Measurements from ENCODE around the gene CFHR5.
"Not testable (repeated sequence)": the region's sequence is repeated elsewhere in the genome, so short reads cannot be mapped to it uniquely, and the experiment has no call there.

The CFHR5 gene

DNA sequence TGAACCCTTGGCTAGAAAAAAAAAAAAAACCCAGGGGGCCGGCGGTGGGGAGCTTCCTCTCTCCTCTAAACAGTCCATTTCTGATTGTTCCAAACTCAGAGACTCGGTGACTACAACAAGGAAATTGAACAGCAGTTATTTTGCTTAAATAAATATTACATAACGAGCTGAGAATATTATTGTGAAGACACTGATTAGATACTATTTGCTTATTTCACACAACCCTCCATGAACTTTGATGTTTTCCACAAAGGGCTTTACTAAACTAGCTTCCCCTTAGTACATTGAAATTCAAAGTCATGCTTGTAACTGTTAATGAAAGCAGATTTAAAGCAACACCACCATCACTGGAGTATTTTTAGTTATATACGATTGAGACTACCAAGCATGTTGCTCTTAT lies at the start of gene CFHR5:
Gene CFHR5, plus strand, starts transcription at position 279 of the 400 bp plus-strand sequence. Its CDS starts 109 bp downstream, at position 388.
- no peak for DNase-seq

DNA sequence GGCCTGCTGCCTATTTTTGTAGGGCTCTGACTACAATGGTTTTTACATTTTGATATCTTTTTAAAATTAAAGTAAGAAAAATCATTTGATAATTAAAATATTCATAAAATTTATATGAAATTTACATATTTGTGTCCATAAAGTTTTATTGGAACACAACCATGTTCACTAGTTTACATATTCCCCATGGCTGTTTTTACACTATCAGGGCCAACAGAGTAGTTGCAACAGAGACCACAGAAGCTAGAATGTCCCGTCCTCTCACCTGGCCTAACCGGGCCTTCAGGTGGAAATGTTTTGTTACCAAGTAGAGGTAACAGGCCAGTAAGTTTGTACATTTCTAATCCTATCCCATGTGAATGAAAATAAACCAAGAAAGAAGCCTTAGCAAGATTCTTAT lies 44.5 kb upstream of the CFHR5 start:
- DNase-seq = not testable (repeated sequence)

DNA sequence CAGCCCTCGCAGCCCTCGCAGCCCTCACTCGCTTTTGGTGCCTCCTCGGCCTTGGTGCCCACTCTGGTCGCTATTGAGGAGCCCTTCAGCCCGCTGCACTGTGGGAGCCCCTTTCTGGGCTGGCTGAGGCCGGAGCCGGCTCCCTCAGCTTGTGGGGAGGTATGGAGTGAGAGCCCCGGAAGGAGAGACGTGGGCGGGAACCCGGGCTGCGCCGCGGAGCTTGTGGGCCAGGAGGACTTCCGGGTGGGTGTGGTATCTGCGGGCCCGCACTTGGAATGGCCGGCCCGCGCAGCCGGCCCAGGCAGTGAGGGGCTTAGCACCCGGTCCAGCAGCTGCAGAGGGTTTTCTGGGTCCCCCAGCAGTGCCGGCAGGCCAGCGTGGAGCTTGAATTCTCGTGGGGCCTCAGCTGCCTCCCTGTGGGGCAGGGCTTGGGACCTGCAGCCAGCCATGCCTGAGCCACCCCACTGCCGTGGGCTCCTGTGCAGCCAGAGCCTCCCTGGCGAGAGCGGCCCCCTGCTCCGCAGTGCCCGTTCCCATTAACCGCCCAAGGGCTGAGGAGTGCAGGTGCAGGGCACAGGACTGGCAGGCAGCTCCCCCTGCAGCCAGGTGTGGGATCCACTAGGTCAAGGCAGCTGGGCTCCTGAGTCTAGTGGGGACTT lies 43.7 kb upstream of the CFHR5 start:
- no peak for DNase-seq

DNA sequence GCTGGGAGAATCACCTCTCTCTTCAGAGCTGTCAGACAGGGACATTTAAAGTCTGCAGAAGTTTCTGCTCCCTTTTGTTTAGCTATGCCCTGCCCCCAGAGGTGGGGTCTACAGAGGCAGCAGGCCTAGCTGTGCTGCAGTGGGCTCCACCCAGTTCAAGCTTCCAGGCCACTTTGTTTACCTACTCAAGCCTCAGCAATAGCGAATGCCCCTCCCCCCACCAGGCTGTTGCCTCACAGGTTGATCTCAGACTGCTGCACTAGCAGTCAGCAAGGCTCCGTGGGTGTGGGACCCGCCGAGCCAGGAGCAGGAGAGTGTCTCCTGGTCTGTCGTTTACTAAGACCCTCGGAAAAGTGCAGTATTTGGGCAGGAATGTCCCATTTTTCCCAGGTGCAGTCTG lies 35.9 kb upstream of the CFHR5 start:
- DNase-seq = not testable (repeated sequence)

DNA sequence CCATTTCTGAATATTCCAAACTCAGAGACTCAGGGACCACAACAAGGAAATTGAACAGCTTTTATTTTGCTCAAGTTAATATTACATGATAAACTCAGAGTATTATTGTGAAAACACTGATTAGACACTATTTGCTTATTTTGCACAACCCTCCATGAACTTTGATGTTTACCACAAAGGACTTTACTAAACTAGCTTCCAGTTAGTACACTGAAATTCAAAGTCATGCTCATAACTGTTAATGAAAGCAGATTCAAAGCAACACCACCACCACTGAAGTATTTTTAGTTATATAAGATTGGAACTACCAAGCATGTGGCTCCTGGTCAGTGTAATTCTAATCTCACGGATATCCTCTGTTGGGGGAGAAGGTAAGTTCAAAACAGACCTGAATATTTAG lies 33.8 kb upstream of the CFHR5 start, which contains the start of gene CFHR2:
Gene CFHR2, plus strand, starts transcription at position 171 of the 400 bp plus-strand sequence. Its CDS starts 143 bp downstream, at position 314.
- DNase-seq = not testable (repeated sequence)

DNA sequence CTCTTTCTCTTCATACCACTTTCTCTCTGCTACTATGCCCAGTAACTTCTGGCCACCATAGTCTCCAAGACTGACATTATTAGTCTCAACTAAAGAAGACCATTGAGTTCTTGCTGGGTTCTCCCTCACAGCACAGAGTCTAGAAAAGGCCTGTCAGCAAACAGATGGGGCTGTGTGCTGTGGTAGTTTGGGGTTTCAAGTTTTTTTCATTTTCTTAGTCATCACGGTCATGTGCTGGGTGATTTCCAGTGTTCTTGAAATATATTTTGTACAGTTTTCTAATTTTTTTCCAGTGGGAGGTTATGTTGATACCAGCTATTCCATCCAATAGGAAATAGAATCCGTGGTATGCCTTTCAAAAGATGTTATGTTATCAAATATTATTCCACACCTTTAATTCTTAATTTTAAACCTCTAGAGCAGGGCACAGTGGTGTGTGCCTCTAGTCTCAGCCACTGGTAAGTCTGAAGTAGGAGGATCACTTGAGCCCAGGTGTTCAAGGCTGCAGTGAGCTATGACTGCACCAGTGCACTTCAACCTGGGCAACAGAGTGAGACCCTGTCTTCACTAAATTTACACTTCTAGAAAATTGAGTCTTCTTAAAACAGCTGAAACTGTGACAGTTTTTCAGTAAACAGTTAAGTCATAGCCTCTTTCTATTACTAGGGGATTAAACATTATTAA lies 25.5 kb upstream of the CFHR5 start:
- no peak for DNase-seq

DNA sequence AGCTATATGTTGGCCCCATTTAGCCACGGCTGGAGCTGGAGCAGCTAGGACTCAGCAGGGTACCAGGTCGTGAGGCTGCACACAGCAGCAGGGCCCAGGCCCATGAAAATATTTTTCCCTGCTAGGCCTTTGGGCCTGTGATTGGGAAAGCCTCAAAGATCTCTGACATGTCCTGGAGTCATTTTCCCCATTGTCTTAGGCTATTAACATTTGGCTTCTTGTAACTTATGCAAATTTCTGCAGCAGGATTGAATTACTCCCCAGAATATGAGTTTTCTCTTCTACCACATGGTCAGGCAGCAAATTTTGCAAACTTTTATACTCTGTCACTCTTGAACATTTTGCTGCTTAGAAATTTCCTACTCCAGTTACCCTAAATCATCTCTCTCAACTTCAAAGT lies 22.6 kb upstream of the CFHR5 start:
- no peak for DNase-seq

DNA sequence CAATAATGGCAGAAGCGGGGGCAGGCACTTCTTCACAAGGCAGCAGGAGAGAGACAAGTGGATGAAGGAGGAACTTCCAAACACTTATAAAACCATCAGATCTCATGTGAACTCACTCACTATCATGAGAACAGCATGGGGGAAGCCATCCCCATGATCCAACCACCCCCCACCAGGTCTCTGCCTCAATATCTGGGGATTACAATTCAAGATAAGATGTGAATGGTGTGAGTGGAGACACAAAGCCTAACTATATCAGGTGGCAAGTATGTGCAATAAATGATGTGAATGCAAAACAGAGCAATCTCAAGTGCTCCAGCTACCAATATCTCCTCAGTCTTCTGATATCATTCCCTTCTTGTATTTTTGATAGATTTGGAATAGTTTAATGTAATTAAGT lies 21.4 kb upstream of the CFHR5 start:
- no peak for DNase-seq

DNA sequence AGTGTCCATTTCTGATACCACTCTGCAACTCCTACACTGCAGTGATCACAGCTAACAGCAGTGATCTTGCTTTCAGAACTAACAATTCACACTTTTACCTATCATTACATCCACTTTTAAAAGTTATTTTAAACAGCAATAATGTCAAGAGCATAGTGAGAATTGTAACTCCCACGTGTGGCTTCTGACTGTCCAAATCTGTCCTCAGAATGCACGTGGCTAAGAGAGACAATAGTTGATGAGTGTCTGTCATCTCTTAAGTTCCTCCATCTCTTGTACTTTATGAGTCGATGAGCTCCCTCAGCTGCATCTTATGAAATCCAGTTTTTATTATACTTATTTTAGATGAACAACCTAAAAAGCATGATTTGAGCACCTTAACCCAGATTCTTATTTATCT lies 16.5 kb upstream of the CFHR5 start:
- no peak for DNase-seq

DNA sequence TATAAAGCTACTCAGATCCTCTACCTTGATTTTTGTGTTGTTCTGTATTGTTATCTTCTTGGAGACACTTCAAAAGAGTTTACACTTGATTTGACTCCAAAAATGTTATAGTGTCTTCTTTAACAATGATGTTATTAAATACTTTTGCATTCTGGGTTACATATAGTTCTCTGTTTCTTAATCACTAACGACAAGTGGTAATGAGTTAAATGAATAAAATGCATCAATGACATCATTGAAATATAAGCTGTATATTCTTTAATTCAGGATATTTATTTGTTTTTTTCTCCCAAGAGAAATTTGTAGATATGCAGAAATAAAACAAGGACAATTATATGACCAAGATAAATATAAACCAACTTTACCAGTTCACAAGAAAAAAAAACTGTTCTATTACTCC lies 7.2 kb upstream of the CFHR5 start:
- DNase-seq = no peak

DNA sequence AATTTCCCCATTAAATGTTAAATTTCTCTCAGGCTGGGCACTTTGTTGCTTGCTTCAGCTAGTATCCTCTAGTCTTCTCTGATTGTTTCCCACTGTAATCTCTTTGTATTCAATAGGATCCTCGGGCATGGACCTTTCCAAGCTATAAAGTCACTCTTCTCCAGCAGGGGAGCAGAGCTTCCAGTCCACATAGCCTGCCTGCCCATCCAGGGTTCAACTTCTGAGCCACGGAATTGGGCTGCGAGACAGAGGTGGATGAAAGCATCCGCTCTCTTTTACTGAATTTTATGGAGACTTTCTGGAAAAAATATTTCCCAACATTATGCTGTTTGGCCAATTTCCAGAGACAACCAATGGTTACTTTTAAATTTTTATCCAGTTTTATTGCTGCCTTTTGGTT lies 1.1 kb upstream of the CFHR5 start:
- no peak for DNase-seq

DNA sequence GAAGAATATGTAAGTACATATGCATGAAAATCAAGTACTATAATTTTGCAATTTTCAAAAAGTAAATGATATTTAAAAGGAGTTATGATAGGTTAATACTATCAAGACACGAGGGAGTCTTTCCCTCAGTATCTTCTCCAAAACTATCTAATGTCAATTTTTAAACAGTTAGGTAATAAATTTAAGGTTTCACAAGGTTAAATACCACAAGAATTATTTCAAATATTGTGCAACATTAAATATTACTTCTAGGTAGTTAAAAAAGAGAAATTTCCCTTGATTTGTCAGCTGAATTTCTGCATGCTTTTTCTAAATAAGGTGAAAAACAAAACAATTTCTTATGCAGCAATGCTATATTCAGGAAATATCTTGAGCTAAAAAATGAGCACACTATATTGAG lies 3.5 kb downstream of the CFHR5 start:
- DNase-seq = no peak

DNA sequence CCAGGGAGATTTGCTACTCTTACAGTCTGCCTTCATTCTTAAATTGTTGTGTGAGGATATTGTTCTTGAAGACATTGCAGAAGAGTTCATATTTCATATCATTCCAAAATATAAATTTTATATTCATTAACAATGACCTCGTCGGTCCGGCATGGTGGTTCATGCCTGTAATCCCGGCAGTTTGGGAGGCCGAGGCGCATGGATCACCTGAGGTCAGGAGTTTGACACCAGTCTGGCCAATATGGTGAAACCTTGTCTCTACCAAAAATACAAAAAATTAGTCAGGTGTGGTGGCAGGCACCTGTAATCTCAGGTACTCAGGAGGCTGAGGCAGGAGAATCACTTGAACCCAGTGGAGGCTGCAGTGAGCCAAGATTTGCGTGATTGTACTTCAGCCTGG lies 4.9 kb downstream of the CFHR5 start:
- DNase-seq = not testable (repeated sequence)

DNA sequence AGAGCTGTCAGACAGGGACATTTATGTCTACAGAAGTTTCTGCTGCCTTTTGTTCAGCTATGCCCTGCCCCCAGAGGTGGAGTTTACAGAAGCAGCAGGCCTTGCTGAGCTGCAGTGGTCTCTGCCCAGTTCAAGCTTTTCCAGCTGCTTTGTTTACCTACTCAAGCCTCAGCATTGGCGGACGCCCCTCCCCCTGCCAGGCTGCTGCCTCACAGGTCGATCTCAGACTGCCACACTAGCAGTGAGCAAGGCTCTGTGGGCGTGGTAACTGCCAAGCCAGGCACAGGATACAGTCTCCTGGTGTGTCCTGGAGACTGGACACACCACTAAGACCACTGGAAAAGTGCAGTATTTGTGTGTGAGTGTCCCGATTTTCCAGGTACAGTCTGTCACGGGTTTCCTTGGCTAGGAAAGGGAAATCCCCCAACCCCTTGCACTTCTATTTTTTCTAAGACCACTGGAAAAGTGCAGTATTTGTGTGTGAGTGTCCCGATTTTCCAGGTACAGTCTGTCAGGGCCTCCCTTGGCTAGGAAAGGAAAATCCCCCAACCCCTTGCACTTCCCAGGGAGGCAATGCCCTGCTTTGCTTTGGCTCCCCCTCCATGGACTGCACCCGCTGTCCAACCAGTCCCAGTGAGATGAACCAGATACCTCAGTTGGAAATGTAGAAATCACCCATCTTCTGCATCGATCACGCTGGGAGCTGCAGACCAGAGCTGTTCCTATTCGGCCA lies 14.7 kb downstream of the CFHR5 start:
- DNase-seq = not testable (repeated sequence)

DNA sequence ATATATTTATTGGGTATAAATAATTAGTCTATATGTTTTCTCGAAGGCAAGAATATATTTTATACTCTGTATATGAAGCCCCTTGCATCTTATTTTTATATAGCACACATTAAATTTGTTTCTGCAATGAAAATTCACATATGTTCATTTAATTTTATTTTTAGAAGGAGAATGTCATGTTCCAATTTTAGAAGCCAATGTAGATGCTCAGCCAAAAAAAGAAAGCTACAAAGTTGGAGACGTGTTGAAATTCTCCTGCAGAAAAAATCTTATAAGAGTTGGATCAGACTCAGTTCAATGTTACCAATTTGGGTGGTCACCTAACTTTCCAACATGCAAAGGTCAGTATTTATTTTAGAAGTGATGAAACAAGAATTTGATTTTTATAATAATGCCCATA lies 16.6 kb downstream of the CFHR5 start:
- no peak for DNase-seq

DNA sequence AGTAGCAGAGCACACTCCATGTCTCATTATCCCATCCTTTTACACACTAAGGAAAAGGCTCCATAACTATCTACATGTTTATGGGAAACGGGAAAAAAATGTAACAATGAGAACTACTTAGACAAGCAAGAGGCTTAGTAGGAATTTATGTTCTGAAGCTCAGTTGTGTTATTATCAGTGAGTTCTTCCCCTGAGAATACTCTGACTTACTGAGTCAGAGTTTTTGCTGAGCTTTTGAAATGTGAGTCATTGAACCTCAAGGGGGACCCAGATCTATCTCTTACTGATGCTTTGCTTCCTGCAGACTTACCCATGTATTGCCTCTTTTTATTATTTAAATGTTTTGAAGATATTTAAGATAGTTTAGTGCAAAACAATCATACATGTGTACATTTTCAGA lies 20.1 kb downstream of the CFHR5 start:
- peak; percentile 88 for DNase-seq

DNA sequence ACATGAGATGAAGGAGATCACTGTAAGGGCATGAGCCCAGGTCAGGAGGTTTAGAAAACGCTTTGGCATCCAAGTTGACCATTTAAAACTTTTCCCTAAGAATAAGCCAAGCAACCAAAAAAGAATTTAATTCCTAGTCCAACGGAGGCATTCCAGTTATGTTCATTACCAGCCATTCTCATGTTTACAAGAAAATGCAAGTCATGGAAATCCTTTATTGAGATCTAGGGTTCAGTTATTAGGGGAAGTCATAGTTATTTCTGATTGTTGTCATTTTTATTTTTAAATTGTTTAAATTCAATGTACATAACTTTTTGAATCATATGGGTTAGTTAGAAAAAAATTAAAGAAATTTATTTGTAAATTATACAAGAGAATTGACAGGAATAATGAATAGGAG lies 24.5 kb downstream of the CFHR5 start:
- no peak for DNase-seq

DNA sequence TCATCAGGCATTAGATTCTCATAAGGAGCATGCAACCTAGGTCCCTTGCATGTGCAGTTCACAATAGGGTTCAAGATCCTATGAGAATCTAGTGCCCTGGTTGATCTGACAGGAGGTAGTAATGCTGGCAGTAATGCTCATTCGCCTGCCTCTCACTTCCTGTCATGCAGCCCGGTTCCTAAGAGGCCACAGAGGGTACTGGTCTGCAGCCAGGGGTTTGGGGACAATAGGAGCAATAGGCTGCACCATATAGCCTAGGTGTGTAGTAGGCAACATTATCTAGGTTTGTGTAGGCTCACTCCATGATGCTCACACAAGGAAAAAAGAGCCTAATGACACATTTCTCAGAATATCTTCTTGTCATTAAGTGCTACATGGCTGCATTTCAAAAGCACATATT lies 25.8 kb downstream of the CFHR5 start:
- no peak for DNase-seq

DNA sequence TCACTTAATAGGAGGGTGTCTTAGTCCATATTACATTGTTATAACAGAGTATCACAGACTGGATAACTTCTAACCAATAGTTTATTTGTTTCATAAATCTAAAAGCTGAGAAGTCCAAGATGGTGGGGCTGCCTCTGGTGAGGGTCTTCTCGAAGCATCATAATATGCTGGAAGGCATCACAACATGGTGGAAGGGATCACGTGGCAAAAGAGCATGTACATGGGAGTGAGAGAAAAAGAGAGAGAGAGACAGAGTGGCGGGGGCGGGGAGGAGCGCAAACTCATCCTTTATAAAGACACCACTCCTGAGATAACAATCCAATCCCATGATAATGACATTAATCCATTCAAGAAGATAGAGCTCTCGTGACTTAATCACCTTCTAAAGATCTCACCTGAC lies 31.5 kb downstream of the CFHR5 start:
- no peak for DNase-seq

DNA sequence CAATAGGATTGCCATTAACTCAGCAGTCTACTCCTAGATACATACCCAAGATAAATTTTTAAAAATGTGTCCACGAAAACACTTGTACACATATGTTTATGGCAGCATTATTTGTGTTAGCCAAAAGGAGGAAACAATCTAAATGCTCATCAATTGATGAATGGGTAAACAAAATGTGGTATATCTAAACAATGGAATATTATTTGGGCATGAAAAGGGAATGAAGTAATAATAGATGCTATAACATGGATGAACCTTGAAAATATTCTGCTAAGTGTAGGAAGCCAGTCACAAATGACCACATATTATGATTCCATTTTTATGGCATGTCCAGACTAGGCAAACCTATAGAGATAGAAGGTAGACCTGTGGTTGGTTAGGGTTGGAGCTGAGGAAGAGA lies 34.3 kb downstream of the CFHR5 start:
- no peak for DNase-seq

DNA sequence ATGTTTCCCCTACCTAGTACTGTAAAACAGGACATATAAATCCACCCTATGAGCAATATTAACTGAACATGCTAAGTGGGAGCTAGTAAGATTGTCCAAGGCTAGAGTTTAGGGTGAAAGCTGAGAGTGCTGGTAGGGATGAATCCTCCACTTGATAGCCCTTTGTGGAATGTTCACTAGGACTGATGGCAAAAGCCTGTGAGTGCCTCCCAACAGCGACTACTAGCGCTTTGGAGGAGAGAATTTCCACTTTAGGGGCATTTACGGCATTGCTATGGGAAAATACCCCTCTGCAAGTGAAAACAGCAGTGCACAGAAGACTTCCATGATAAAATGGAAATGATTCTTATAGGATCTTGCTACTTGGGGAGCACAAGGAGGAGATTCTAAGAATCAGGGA lies 35.9 kb downstream of the CFHR5 start:
- DNase-seq = no peak

DNA sequence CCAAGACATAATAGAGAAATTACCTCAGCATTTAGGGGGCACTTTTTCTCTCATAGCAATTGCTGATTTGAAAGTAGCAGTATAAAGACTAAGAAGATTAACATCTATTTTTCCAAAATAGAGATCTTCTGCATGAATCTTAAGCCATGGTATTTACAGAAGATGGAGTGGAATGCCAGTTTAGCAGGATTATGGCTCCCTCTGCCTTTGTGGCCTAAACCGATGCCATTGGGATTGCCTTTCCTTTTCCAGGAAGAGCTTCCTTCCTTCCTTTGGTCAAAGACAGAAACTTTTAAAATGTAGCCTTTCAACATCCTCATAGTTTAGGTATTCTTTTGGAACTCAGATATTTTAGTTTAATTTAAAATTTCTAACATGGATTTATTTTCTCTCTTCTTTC lies 39.4 kb downstream of the CFHR5 start:
- no peak for DNase-seq

DNA sequence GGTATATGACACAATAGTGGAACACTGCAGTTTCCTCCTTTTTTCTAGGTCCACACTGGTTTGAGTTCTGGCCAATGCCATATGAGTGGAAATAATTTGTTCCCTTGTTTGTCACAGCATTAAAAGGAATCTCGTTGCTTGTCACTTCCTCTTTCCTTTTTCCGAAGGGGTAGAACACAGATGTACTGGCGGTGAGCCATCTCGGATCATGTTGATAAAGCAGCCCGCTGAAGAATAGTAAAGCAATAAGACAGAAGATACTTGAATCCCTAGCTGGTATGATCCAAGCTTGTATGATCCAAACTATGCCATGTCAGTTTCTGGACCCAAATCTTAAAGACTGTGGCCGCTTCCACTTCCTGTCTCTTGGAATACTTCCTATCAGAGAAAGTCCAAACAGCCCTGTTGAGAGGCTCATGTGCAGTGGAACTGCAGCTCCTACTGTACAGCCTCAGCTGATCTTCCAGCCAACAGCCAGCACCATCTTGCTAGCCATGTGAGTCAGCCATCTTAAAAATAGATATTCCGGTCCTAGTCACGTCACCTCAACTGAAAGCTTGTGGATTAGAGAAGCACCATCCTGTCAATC lies 40.3 kb downstream of the CFHR5 start:
- DNase-seq = no peak

DNA sequence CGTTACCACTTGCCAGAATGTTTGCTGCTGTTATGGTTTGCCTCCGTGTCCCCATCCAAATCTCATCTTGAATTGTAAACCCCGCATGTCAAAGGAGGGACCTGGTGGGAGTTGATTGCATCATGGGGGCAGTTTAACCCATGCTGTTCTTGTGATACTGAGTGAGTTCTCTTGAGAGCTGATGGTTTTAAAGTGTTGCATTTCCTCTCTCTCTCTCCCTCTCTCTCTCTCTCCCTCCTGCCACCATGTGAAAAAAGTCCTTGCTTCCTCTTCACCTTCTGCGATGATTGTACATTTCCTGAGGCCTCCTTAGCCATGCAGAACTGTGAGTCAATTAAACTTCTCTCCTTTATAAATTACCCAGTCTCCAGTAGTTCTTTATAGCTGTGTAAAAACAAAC lies 44.4 kb downstream of the CFHR5 start:
- no peak for DNase-seq
